HG02798 (cell line): ENCODE measurements around the gene ACAP2.
"Not testable (repeated sequence)": the region's sequence is repeated elsewhere in the genome, so short reads cannot be mapped to it uniquely, and the experiment has no call there.

Source experiments
- ATAC-seq: cut with Tn5 transposase; IDR thresholded peaks from one replicate; pipeline ENCODE4 v1.9.1; 2021; ENCODE audit warnings: mild to moderate bottlenecking; ENCODE audit not compliant: unreplicated experiment, poor library complexity

Gene ACAP2

GRCh38 chr3:195394700-195395099 is 48.1 kb downstream of the ACAP2 start:
- no peak for ATAC-seq

GRCh38 chr3:195394024-195394423 is 48.8 kb downstream of the ACAP2 start:
- peak; percentile 78 for ATAC-seq

- no peak for ATAC-seq
Observed at GRCh38 chr3:195388380-195388779, 54.4 kb downstream of the ACAP2 start.

GRCh38 chr3:195386739-195387138 is 56.1 kb downstream of the ACAP2 start:
- ATAC-seq = no peak

GRCh38 chr3:195385526-195385925 is 57.3 kb downstream of the ACAP2 start:
- no peak for ATAC-seq

GRCh38 chr3:195384952-195385351 is 57.9 kb downstream of the ACAP2 start:
- ATAC-seq = no peak

GRCh38 chr3:195372220-195372619 is 70.6 kb downstream of the ACAP2 start:
- ATAC-seq = no peak

- ATAC-seq = no peak
Observed at GRCh38 chr3:195366200-195366925, 76.5 kb downstream of the ACAP2 start.

GRCh38 chr3:195365371-195365770 is 77.4 kb downstream of the ACAP2 start:
- ATAC-seq = no peak

- not testable (repeated sequence) for ATAC-seq
Observed at GRCh38 chr3:195357797-195358196, 85.0 kb downstream of the ACAP2 start.

- no peak for ATAC-seq
Observed at GRCh38 chr3:195356151-195357086, 86.4 kb downstream of the ACAP2 start.

GRCh38 chr3:195354009-195354408 is 88.8 kb downstream of the ACAP2 start:
- ATAC-seq = not testable (repeated sequence)

GRCh38 chr3:195352895-195353488 is 89.8 kb downstream of the ACAP2 start:
- no peak for ATAC-seq

GRCh38 chr3:195348426-195349115 is 94.2 kb downstream of the ACAP2 start:
- ATAC-seq = no peak

- no peak for ATAC-seq
Observed at GRCh38 chr3:195337747-195338146, 105.1 kb downstream of the ACAP2 start.

GRCh38 chr3:195334967-195335366 is 107.9 kb downstream of the ACAP2 start:
- no peak for ATAC-seq

- ATAC-seq = no peak
Observed at GRCh38 chr3:195319060-195319459, 123.8 kb downstream of the ACAP2 start.

GRCh38 chr3:195312714-195313113 is 130.1 kb downstream of the ACAP2 start:
- no peak for ATAC-seq

GRCh38 chr3:195307711-195308110 is 135.1 kb downstream of the ACAP2 start:
- no peak for ATAC-seq

GRCh38 chr3:195306369-195306768 is 136.5 kb downstream of the ACAP2 start:
- no peak for ATAC-seq
